HL-60 (cell line): ENCODE data around the gene ARHGEF12.

ENCODE experiments used
- DNase-seq, 2 experiments: peaks; one replicate each; pipeline ENCODE4 v3.0.0-alpha.2; 2010 to 2020; ENCODE audit warnings: low read depth in 1 of 2, low spot score in 1 of 2
- H3K27ac ChIP-seq: fragments of 250-450 bp; sonication (Bioruptor Pico); replicated peaks from 2 replicates; pipeline ENCODE4 v1.5.1; 2020; ENCODE audit warnings: mild to moderate bottlenecking, moderate library complexity
- H3K27me3 ChIP-seq: fragments of 250-450 bp; sonication (Bioruptor Pico); 2 replicates; pipeline ENCODE4 v1.5.1; 2021; ENCODE audit warnings: mild to moderate bottlenecking, moderate library complexity; ENCODE audit not compliant: insufficient read depth, poor library complexity, severe bottlenecking
- H3K4me3 ChIP-seq: replicated peaks from 2 replicates; pipeline ENCODE4 v1.5.1; 2011; ENCODE audit warnings: mild to moderate bottlenecking, control low read depth, low read length; ENCODE audit not compliant: insufficient read depth
- GABPA ChIP-seq: IDR thresholded peaks from 2 replicates; pipeline ENCODE4 v1.6.1; 2012; ENCODE audit warnings: low read depth
- POLR2AphosphoS5 ChIP-seq: IDR thresholded peaks from 2 replicates; pipeline ENCODE4 v1.6.1; 2012; ENCODE audit warnings: low read depth
- SPI1 ChIP-seq: IDR thresholded peaks from 2 replicates; pipeline ENCODE4 v1.6.1; 2012; ENCODE audit warnings: low read depth, mild to moderate bottlenecking, borderline replicate concordance
- TF ChIP-seq, protein P1 (sequence below): IDR thresholded peaks from one replicate; pipeline ENCODE4 v1.5.1; 2011; ENCODE audit warnings: low read length, control low read depth, inconsistent platforms; ENCODE audit not compliant: insufficient read depth
- TF ChIP-seq, protein P2 (sequence below): IDR thresholded peaks from 2 replicates; pipeline ENCODE4 v1.6.1; 2012; ENCODE audit warnings: low read depth; ENCODE audit not compliant: insufficient replicate concordance

ARHGEF12 gene

DNA sequence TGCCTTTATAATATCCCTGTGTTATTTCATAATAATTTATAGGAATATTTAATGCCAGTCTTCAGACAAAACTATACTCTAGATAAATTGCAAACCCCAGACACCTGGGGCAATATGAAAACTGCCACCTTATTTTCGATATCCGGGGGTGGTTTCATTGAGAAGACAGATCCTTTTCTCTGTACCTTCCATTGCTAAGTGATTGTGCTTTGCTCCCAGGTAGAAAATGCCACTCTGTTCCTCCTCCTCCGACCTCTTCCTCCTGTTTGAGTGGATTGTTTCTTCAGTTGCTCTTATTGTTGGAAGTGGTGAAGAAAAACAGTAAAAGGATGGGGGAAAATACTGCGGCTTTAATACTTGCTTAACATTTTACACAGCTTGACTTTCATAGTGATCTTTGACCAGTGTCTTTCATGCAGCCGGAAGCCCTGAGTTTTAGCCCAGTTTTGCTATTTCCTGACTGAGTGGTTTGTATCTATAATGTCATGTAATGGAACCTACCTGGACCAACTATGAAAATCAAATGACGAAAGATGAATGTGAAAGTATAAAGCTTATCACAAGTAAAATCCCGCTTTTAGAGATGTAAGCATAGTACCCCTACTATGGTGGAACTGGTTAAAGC lies 169.7 kb downstream of the ARHGEF12 start:
- DNase-seq = no peak
- H3K27me3 ChIP-seq = peaks cover 22% of the 10 kb centered on the region
- no peak for TF ChIP-seq POLR2AphosphoS5
- TF ChIP-seq, protein P1, sequence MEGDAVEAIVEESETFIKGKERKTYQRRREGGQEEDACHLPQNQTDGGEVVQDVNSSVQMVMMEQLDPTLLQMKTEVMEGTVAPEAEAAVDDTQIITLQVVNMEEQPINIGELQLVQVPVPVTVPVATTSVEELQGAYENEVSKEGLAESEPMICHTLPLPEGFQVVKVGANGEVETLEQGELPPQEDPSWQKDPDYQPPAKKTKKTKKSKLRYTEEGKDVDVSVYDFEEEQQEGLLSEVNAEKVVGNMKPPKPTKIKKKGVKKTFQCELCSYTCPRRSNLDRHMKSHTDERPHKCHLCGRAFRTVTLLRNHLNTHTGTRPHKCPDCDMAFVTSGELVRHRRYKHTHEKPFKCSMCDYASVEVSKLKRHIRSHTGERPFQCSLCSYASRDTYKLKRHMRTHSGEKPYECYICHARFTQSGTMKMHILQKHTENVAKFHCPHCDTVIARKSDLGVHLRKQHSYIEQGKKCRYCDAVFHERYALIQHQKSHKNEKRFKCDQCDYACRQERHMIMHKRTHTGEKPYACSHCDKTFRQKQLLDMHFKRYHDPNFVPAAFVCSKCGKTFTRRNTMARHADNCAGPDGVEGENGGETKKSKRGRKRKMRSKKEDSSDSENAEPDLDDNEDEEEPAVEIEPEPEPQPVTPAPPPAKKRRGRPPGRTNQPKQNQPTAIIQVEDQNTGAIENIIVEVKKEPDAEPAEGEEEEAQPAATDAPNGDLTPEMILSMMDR = no peak
- no peak for TF ChIP-seq SPI1
- H3K27ac ChIP-seq = no peak overlapping the region
- H3K4me3 ChIP-seq = no peak overlapping the region

DNA sequence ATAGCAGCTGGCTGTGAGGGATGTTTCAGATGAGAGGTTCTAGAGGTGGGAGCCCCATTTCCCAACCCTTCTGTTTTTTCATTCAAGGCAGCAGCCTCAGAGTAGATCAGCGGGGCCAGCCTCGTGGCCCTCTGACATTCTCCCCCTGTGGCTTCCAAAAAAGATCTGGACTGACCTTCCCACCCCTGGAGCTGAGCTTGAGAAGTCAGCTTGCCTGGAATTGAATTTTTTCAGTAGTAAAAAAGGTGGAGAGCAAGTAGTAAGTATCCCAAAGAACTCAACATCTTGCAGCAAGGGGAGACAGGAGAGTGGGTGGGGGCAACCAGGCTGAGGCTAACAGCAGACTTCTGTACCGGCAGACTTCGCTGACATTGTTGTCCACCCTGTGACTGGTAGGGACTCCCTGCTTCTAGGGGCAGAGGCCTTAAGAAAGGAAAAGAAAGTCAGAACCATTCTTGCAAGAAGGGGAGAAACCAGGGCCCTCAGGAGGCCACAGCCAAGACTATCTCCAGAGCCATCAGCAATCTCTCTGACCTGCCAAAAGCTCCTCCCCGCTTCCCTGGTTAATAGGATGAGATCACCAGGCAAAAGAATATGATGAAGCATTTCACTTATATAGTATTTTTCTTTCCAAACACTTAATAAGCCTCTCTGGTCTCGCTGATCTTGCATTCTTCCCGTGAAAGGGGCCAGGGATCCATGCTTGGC lies 173.3 kb downstream of the ARHGEF12 start:
- peaks cover 21% of the 10 kb centered on the region for H3K27me3 ChIP-seq
- TF ChIP-seq GABPA (no peak), SPI1 (no peak), POLR2AphosphoS5 (no peak)
- TF ChIP-seq, protein P1 = no peak
- TF ChIP-seq, protein P2, sequence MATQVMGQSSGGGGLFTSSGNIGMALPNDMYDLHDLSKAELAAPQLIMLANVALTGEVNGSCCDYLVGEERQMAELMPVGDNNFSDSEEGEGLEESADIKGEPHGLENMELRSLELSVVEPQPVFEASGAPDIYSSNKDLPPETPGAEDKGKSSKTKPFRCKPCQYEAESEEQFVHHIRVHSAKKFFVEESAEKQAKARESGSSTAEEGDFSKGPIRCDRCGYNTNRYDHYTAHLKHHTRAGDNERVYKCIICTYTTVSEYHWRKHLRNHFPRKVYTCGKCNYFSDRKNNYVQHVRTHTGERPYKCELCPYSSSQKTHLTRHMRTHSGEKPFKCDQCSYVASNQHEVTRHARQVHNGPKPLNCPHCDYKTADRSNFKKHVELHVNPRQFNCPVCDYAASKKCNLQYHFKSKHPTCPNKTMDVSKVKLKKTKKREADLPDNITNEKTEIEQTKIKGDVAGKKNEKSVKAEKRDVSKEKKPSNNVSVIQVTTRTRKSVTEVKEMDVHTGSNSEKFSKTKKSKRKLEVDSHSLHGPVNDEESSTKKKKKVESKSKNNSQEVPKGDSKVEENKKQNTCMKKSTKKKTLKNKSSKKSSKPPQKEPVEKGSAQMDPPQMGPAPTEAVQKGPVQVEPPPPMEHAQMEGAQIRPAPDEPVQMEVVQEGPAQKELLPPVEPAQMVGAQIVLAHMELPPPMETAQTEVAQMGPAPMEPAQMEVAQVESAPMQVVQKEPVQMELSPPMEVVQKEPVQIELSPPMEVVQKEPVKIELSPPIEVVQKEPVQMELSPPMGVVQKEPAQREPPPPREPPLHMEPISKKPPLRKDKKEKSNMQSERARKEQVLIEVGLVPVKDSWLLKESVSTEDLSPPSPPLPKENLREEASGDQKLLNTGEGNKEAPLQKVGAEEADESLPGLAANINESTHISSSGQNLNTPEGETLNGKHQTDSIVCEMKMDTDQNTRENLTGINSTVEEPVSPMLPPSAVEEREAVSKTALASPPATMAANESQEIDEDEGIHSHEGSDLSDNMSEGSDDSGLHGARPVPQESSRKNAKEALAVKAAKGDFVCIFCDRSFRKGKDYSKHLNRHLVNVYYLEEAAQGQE = no peak
- DNase-seq = no peak

DNA sequence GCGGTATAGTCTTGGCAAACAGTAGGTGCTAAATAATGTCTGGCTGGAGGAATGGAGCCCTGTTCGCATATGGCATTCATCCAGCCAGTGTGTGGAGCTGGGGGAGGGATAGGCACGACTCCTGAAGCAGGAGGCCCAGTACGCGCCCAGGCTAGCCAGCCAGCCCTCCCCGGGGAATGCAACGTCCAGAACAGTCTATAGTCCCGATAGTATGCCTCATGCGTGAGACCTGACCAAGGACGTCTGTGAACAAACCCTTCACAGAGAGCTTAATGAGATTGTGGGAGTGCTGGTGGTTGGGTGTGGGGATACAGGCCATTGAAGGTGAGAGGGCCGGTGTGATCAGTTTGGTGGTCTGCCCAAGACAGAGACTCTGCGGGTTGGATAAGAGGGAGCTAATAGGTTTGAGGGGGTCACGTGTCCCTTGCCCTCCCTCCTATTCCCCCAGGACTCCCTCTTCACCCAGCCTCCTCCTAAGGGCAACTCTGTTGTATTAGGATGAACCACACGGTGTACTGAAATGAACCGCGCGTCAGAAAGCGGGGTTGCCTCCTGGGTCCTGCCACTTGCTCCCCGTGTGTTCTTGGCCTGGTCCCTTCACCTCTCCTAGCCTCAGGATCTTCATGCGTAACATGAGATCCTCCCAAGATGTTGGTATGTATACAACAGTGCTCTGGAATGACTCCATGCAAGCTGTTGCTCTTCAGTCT lies 174.3 kb downstream of the ARHGEF12 start:
- Histone ChIP-seq H3K27ac (no peak overlapping the region), H3K4me3 (no peak overlapping the region), H3K27me3 (peaks cover 15% of the 10 kb centered on the region)
- TF ChIP-seq GABPA = no peak
- TF ChIP-seq, protein P1 = no peak
- no peak for TF ChIP-seq POLR2AphosphoS5
- TF ChIP-seq, protein P2 = no peak
- DNase-seq = no peak

More for the DNA sequence above, 173.3 kb downstream of the ARHGEF12 start:
- H3K27ac ChIP-seq = no peak overlapping the region
- H3K4me3 ChIP-seq = no peak overlapping the region
